Peyer's patch (tissue), 4 donors: ENCODE data around the gene ERC1.

Source experiments
- POLR2A ChIP-seq, 2 donors: fragments of 450-650 bp; IDR thresholded peaks; one replicate each; pipeline ENCODE4 v1.5.1; 2017; ENCODE audit warnings: antibody characterized with exemption in 2 of 2, mild to moderate bottlenecking in 2 of 2, moderate library complexity in 2 of 2
- TF ChIP-seq, protein P1 (sequence below), 6 experiments: fragments of 450-650 bp in 4 of 6; fragments of 200-600 bp in 2 of 6; sonication (generic) in 1 of 6; IDR thresholded peaks; one replicate each; pipeline ENCODE4 v1.5.1; 2017 to 2019; ENCODE audit warnings: antibody characterized with exemption in 6 of 6, mild to moderate bottlenecking in 3 of 6, moderate library complexity in 1 of 6

DNA sequence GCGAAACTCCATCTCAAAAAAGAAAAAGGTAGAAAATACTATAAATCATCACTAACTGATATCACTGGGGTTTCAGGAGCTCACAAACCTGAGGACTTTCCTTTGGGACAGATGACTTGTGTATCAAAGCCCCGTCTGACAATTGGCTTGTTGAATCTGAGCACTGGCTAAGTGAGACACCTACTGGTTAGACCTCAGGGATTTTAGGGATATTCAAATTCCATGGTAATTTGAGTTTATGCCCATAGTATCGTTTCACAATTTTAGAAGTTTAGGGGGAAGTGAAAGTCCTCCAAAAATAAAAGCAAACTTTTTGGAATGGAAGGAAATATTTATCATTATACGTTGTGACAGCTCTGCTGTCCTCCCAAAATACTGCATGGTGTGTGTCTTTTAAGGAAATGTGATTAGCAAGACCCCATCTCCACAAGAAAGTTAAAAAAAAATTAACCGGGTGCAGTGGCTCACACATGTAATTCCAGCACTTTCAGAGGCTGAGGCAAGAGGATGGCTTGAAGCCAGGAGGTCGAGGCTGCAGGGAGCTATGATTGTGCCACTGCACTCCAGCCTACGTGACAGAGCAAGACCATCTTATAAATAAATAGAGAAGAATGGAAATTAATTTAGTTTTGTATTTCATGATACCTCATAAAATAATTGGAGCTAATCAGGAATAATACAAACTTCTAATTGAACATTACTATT is 554.1 kb downstream of the ERC1 start:
- TF ChIP-seq POLR2A (IDR thresholded peaks at IDR 0.05): no peak
- TF ChIP-seq, protein P1, sequence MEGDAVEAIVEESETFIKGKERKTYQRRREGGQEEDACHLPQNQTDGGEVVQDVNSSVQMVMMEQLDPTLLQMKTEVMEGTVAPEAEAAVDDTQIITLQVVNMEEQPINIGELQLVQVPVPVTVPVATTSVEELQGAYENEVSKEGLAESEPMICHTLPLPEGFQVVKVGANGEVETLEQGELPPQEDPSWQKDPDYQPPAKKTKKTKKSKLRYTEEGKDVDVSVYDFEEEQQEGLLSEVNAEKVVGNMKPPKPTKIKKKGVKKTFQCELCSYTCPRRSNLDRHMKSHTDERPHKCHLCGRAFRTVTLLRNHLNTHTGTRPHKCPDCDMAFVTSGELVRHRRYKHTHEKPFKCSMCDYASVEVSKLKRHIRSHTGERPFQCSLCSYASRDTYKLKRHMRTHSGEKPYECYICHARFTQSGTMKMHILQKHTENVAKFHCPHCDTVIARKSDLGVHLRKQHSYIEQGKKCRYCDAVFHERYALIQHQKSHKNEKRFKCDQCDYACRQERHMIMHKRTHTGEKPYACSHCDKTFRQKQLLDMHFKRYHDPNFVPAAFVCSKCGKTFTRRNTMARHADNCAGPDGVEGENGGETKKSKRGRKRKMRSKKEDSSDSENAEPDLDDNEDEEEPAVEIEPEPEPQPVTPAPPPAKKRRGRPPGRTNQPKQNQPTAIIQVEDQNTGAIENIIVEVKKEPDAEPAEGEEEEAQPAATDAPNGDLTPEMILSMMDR (IDR thresholded peaks at IDR 0.05): peak in 3 of 6 experiments; percentile 28 to 41 (median 37)
